ENCODE results near the gene XBP1.
"Not testable (repeated sequence)": the region's sequence is repeated elsewhere in the genome, so short reads cannot be mapped to it uniquely, and the experiment has no call there.

The XBP1 gene

GRCh38 chr22:28826921-28827320 is 26.6 kb upstream of the XBP1 start:
- no peak for TF ChIP-seq CTCF (IDR thresholded peaks at IDR 0.05; ENCODE audit: low read length, missing control alignments)
- H3K4me3 ChIP-seq (replicated peaks; ENCODE audit: low read depth, low read length) = no peak overlapping the region
- DNase-seq (ENCODE audit: low read depth) = no peak

- DNase-seq (ENCODE audit: low read depth); H3K4me3 ChIP-seq (replicated peaks; ENCODE audit: low read depth, low read length): not testable (repeated sequence)
Observed at GRCh38 chr22:28826430-28826829, 26.1 kb upstream of the XBP1 start.

- not testable (repeated sequence) for H3K4me3 ChIP-seq (replicated peaks; ENCODE audit: low read depth, low read length); DNase-seq (ENCODE audit: low read depth)
Observed at GRCh38 chr22:28824455-28824854, 24.1 kb upstream of the XBP1 start.

- H3K4me3 ChIP-seq (replicated peaks; ENCODE audit: low read depth, low read length) = no peak overlapping the region
- no peak for DNase-seq (ENCODE audit: low read depth)
Observed at GRCh38 chr22:28822930-28823551, 22.7 kb upstream of the XBP1 start.

DNA sequence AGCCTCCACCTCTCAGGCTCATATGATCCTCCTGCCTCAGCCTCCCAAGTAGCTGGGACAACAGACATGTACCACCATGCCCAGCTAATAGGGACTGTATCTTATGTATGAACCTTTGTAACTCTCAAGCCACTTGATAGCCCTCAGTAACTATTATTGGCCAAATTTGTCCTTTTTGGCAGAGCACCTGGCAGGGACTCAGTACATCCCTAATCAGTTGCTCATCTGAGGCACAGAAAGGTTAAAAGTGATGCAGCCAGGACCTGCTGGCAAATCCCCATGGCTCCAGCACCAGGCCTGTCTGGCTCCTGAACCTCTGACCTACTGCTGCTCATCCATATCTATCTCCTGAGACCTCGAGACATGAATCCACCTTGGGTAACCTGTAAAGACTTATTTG is 21.1 kb upstream of the XBP1 start:
- no peak for DNase-seq (ENCODE audit: low read depth)
- TF ChIP-seq CTCF (IDR thresholded peaks at IDR 0.05; ENCODE audit: low read length, missing control alignments) = no peak
- H3K4me3 ChIP-seq (replicated peaks; ENCODE audit: low read depth, low read length) = no peak overlapping the region

More at GRCh38 chr22:28822930-28823551, 22.7 kb upstream of the XBP1 start:
- TF ChIP-seq CTCF (IDR thresholded peaks at IDR 0.05; ENCODE audit: low read length, missing control alignments) = no peak

DNA sequence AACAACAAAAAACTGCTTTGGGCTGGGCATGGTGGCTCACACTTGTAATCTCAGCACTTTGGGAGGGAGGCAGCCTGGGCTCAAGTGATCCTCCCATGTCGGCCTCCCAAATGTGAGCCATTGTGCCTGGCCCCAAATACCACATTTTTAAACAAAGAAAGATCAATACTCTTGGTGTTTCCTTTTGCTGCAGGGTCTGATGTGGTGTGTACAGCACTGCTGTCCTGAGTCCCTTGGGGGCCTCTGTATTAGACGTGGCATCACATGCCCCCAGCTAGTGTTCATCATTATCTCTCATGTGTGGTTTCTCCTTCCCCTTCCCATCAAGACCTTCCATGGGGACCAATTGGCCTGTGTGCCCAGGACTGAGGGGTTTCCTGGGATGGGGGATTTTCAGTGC is 20.5 kb upstream of the XBP1 start:
- no peak overlapping the region for H3K4me3 ChIP-seq (replicated peaks; ENCODE audit: low read depth, low read length)
- TF ChIP-seq CTCF (IDR thresholded peaks at IDR 0.05; ENCODE audit: low read length, missing control alignments) = no peak
- DNase-seq (ENCODE audit: low read depth) = no peak

DNA sequence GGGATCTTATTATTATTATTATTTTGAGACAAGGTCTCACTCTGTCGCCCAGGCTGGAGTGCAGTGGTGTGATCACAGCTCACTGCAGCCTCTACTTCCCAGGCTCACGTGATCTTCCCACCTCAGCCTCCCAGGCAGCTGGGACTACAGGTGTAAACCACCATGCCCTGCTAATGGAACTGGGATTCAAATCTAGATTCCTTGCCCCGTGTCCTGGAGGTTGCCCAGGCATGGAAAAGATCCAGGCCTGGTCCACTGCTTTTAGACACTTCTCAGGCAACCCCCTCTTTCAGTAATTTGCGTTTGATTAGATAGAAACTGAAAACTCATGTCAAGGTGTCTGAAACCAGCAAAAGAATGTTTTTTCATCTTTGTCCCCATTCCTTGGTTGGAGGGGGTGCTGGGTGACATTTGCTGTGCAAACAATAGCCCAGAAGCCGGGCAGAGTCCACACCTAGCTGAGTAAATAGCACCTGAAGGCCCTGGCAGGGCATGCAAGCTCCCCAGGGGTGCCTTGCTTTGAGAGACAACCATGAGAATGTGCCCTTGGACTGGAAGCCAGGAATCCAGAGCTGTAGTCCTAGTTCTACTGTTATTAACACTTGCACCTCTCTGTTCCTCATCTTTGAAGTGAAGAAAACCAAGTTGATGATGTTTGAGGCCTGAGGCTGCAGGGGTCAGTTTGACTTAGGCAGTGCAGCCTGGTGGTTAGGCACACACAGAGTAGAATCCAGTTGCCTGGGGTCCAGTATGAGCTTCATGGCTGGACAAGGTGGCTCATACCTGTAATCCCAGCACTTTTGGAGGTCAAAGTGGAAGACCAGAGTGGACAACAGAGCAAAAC is 19.1 kb upstream of the XBP1 start:
- DNase-seq (ENCODE audit: low read depth) = no peak
- H3K4me3 ChIP-seq (replicated peaks; ENCODE audit: low read depth, low read length) = no peak overlapping the region
- TF ChIP-seq CTCF (IDR thresholded peaks at IDR 0.05; ENCODE audit: low read length, missing control alignments) = no peak

Measured in fibroblast of pulmonary artery (primary cell).